Myocyte (in vitro differentiated cells): ENCODE measurements around the gene RAB28. TPM values are rescaled to one million over a fixed set of nuclear protein-coding genes. Genes with fewer than 3 reads are reported as not detected.
A peak's percentile ranks its signal among the peaks of the same experiment; 100 is the strongest.
"Not testable (repeated sequence)": the region's sequence is repeated elsewhere in the genome, so short reads cannot be mapped to it uniquely, and the experiment has no call there.

Source experiments
- DNase-seq: peaks from one replicate; pipeline ENCODE4 v3.0.0-alpha.2; 2012; ENCODE audit warnings: low read depth
- total RNA-seq: library from RNA; depleted of rRNA; stranded (reverse); fragments of >200 nt; gene quantifications from 2 replicates; pipeline ENCODE4 v1.2.3, GENCODE V29; 2014

Gene RAB28
- total RNA-seq, 1 donor from 2014 or later, result 22.9 TPM

- no peak for DNase-seq
Measured at GRCh38 chr4:13452927-13453579, 31.1 kb downstream of the RAB28 start.

GRCh38 chr4:13449590-13449989, 34.5 kb downstream of the RAB28 start:
- DNase-seq, result no peak

GRCh38 chr4:13445841-13446790, 38.0 kb downstream of the RAB28 start:
- no peak for DNase-seq

- no peak for DNase-seq
Measured at GRCh38 chr4:13441506-13441905, 42.6 kb downstream of the RAB28 start.

- no peak for DNase-seq
Measured at GRCh38 chr4:13436962-13437361, 47.2 kb downstream of the RAB28 start.

- DNase-seq, result no peak
Measured at GRCh38 chr4:13432453-13432852, 51.7 kb downstream of the RAB28 start.

GRCh38 chr4:13430834-13431568, 53.1 kb downstream of the RAB28 start:
- no peak for DNase-seq

GRCh38 chr4:13427599-13428325, 56.4 kb downstream of the RAB28 start:
- DNase-seq, result no peak

- DNase-seq, result no peak
Measured at GRCh38 chr4:13415068-13415785, 68.9 kb downstream of the RAB28 start.

GRCh38 chr4:13413729-13414437, 70.3 kb downstream of the RAB28 start:
- peak; percentile 46 for DNase-seq

- no peak for DNase-seq
Measured at GRCh38 chr4:13411942-13412341, 72.2 kb downstream of the RAB28 start.

GRCh38 chr4:13409324-13409723, 74.8 kb downstream of the RAB28 start:
- no peak for DNase-seq

- DNase-seq, result not testable (repeated sequence)
Measured at GRCh38 chr4:13406156-13406555, 78.0 kb downstream of the RAB28 start.

GRCh38 chr4:13403833-13404232, 80.3 kb downstream of the RAB28 start:
- no peak for DNase-seq

GRCh38 chr4:13403326-13403725, 80.8 kb downstream of the RAB28 start:
- no peak for DNase-seq

GRCh38 chr4:13399257-13399656, 84.9 kb downstream of the RAB28 start:
- peak; percentile 13 for DNase-seq

- no peak for DNase-seq
Measured at GRCh38 chr4:13396161-13396560, 88.0 kb downstream of the RAB28 start.

GRCh38 chr4:13389901-13390300, 94.2 kb downstream of the RAB28 start:
- DNase-seq, result not testable (repeated sequence)

- peak; percentile 70 for DNase-seq
Measured at GRCh38 chr4:13386405-13387107, 97.6 kb downstream of the RAB28 start.
